Iris pigment epithelial cell (primary cell): ENCODE results near the gene OTOF.
"Not testable (repeated sequence)": the region's sequence is repeated elsewhere in the genome, so short reads cannot be mapped to it uniquely, and the experiment has no call there.

ENCODE experiments used
- DNase-seq: peaks from one replicate; pipeline ENCODE4 v3.0.0-alpha.2; 2011; ENCODE audit warnings: low read depth

The OTOF gene

GRCh38 chr2:26479789-26480565 is 2.1 kb upstream of the OTOF start:
- no peak for DNase-seq

- no peak for DNase-seq
Measured at GRCh38 chr2:26479131-26479788, 1.3 kb upstream of the OTOF start.

- DNase-seq = no peak
Measured at GRCh38 chr2:26478366-26478765, 442 bp upstream of the OTOF start.

- DNase-seq = no peak
Measured at GRCh38 chr2:26477126-26477910, 606 bp downstream of the OTOF start.

GRCh38 chr2:26475832-26476501 is 2.0 kb downstream of the OTOF start:
- DNase-seq = no peak

GRCh38 chr2:26475037-26475436 is 2.9 kb downstream of the OTOF start:
- DNase-seq = no peak

GRCh38 chr2:26474261-26474785 is 3.6 kb downstream of the OTOF start:
- no peak for DNase-seq

- DNase-seq = no peak
Measured at GRCh38 chr2:26473796-26474195, 4.1 kb downstream of the OTOF start.

GRCh38 chr2:26472821-26473655 is 4.9 kb downstream of the OTOF start:
- DNase-seq = no peak

GRCh38 chr2:26471766-26472706 is 5.9 kb downstream of the OTOF start:
- no peak for DNase-seq

- DNase-seq = no peak
Measured at GRCh38 chr2:26471289-26471688, 6.6 kb downstream of the OTOF start.

GRCh38 chr2:26470601-26471260 is 7.2 kb downstream of the OTOF start:
- no peak for DNase-seq

- DNase-seq = no peak
Measured at GRCh38 chr2:26469955-26470354, 8.0 kb downstream of the OTOF start.

GRCh38 chr2:26469092-26469710 is 8.7 kb downstream of the OTOF start:
- DNase-seq = peak; percentile 73

GRCh38 chr2:26468544-26468943 is 9.4 kb downstream of the OTOF start:
- not testable (repeated sequence) for DNase-seq

GRCh38 chr2:26466662-26467310 is 11.1 kb downstream of the OTOF start:
- DNase-seq = no peak

GRCh38 chr2:26465981-26466471 is 11.9 kb downstream of the OTOF start:
- DNase-seq = no peak

GRCh38 chr2:26465266-26465925 is 12.5 kb downstream of the OTOF start:
- no peak for DNase-seq
